ENCODE data around the gene SLC9A4.

GRCh38 chr2:102522162-102522561 is 49.1 kb downstream of the SLC9A4 start:
- TF ChIP-seq CTCF (IDR thresholded peaks at IDR 0.05) (no peak), POLR2A (IDR thresholded peaks at IDR 0.05) (no peak), EP300 (IDR thresholded peaks at IDR 0.05) (no peak)

All from ovary (tissue), 3 donors.